ENCODE data around the gene VCX3B. TPM values are rescaled to one million over a fixed set of nuclear protein-coding genes. Genes with fewer than 3 reads are reported as not detected.

Gene VCX3B
- total and polyA plus RNA-seq, 4 donors = 0.08 TPM; not detected in 3

DNA sequence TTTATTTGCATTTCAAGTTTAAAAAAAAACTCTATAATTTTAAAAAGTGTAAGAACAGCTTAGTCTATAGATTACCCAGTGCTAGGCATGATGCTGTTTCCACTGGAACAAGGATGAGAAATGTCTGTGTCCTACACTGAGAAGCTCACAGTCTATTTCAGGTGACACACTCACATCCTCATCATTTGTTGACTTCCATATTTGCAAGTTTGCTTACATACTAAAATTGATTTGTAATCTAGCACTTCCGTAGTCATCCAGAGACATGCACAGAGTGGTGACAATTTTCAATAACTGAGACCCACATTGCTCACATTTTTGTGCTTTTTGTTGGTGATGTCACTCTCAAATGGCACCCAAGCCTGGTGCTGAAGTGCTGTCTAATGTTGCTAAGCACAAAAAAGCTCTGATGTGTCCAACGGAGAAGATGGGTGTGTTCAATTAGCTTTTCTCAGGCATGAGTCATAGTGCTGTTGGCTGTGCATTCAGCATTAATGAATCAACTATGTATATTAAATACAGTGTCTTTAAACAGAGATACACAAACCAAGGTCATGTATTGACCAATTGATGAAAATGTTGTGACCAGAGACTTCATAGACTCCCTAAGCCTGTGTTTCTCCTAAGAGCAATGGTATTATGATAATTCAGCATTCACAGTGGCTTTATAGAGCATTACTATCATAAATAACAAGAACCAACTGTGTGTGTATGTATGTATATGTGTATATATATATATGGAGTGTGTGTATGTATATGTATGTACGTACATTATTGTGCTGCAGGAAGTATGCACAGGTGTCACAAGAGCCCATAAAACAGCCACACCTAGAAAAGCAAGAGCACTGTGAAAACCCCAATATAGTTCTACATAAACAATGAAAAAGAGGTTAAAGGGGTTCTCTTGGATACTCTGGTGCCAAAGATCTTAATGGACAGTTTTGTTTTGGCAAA lies 31.2 kb upstream of the VCX3B start:
- Histone ChIP-seq H3K9ac (ENCODE audit: low read depth in 1 of 2, low read length in 2 of 2) (no peak overlapping the region), H3K9me3 (ENCODE audit: control insufficient read depth in 4 of 4, low read length in 3 of 4) (no peaks in the 10 kb centered on the region), H3K4me3 (ENCODE audit: low read depth in 1 of 3, low read length in 3 of 3) (no peak overlapping the region), H3K36me3 (ENCODE audit: control insufficient read depth in 4 of 4, insufficient read depth in 3 of 4, low read depth in 1 of 4, low read length in 3 of 4) (no peaks in the 10 kb centered on the region), H3K4me1 (ENCODE audit: control insufficient read depth in 4 of 4, insufficient read depth in 4 of 4, low read length in 3 of 4) (no peaks in the 10 kb centered on the region), H3K27ac (ENCODE audit: low read depth in 1 of 2, low read length in 2 of 2) (no peak overlapping the region), H3K27me3 (ENCODE audit: control insufficient read depth in 4 of 4, insufficient read depth in 4 of 4, low read length in 3 of 4) (no peaks in the 10 kb centered on the region)
- 81% methylated on average over 3 of the region's 3 CpGs for whole genome bisulfite sequencing
- no peak for DNase-seq (ENCODE audit: low spot score)
- TF ChIP-seq FOXA2 (IDR thresholded peaks at IDR 0.05) (no peak), HNF4G (IDR thresholded peaks at IDR 0.05) (no peak), TAF1 (conservative IDR thresholded peaks at IDR 0.05) (no peak), EGR1 (IDR thresholded peaks at IDR 0.05; ENCODE audit: low read depth in 2 of 2) (no peak)
- TF ChIP-seq, protein P1, sequence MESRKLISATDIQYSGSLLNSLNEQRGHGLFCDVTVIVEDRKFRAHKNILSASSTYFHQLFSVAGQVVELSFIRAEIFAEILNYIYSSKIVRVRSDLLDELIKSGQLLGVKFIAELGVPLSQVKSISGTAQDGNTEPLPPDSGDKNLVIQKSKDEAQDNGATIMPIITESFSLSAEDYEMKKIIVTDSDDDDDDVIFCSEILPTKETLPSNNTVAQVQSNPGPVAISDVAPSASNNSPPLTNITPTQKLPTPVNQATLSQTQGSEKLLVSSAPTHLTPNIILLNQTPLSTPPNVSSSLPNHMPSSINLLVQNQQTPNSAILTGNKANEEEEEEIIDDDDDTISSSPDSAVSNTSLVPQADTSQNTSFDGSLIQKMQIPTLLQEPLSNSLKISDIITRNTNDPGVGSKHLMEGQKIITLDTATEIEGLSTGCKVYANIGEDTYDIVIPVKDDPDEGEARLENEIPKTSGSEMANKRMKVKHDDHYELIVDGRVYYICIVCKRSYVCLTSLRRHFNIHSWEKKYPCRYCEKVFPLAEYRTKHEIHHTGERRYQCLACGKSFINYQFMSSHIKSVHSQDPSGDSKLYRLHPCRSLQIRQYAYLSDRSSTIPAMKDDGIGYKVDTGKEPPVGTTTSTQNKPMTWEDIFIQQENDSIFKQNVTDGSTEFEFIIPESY (IDR thresholded peaks at IDR 0.05) = no peak
- TF ChIP-seq, protein P2, sequence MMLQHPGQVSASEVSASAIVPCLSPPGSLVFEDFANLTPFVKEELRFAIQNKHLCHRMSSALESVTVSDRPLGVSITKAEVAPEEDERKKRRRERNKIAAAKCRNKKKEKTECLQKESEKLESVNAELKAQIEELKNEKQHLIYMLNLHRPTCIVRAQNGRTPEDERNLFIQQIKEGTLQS (IDR thresholded peaks at IDR 0.05) = no peak
- TF ChIP-seq, protein P3, sequence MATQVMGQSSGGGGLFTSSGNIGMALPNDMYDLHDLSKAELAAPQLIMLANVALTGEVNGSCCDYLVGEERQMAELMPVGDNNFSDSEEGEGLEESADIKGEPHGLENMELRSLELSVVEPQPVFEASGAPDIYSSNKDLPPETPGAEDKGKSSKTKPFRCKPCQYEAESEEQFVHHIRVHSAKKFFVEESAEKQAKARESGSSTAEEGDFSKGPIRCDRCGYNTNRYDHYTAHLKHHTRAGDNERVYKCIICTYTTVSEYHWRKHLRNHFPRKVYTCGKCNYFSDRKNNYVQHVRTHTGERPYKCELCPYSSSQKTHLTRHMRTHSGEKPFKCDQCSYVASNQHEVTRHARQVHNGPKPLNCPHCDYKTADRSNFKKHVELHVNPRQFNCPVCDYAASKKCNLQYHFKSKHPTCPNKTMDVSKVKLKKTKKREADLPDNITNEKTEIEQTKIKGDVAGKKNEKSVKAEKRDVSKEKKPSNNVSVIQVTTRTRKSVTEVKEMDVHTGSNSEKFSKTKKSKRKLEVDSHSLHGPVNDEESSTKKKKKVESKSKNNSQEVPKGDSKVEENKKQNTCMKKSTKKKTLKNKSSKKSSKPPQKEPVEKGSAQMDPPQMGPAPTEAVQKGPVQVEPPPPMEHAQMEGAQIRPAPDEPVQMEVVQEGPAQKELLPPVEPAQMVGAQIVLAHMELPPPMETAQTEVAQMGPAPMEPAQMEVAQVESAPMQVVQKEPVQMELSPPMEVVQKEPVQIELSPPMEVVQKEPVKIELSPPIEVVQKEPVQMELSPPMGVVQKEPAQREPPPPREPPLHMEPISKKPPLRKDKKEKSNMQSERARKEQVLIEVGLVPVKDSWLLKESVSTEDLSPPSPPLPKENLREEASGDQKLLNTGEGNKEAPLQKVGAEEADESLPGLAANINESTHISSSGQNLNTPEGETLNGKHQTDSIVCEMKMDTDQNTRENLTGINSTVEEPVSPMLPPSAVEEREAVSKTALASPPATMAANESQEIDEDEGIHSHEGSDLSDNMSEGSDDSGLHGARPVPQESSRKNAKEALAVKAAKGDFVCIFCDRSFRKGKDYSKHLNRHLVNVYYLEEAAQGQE (IDR thresholded peaks at IDR 0.05) = no peak
- TF ChIP-seq, protein P4, sequence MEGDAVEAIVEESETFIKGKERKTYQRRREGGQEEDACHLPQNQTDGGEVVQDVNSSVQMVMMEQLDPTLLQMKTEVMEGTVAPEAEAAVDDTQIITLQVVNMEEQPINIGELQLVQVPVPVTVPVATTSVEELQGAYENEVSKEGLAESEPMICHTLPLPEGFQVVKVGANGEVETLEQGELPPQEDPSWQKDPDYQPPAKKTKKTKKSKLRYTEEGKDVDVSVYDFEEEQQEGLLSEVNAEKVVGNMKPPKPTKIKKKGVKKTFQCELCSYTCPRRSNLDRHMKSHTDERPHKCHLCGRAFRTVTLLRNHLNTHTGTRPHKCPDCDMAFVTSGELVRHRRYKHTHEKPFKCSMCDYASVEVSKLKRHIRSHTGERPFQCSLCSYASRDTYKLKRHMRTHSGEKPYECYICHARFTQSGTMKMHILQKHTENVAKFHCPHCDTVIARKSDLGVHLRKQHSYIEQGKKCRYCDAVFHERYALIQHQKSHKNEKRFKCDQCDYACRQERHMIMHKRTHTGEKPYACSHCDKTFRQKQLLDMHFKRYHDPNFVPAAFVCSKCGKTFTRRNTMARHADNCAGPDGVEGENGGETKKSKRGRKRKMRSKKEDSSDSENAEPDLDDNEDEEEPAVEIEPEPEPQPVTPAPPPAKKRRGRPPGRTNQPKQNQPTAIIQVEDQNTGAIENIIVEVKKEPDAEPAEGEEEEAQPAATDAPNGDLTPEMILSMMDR (IDR thresholded peaks at IDR 0.05; ENCODE audit: low read depth, low read length, missing input control) = no peak

DNA sequence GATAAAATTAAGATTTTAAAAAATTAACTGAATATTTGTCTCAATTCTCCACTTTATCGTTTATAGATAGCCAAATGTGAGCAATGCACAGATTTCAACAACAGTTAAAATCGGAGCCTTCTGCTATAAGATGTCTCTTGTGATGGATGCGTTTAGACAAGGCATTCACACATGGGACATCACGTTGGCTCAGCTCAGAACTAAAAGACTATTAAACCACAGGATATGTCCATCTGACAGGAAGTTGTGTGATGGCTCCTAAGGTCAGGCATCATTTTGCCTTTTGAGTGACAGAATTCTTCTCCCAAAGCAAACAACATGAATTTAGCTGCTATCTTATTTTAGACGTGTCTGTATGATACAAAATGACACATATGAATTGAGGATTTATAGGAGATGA lies 17.3 kb upstream of the VCX3B start:
- 75% methylated on average over 5 of the region's 5 CpGs for WGBS

More for the DNA sequence above, 17.3 kb upstream of the VCX3B start:
- TF ChIP-seq, protein P3 (IDR thresholded peaks at IDR 0.05) = no peak
- TF ChIP-seq HNF4A (conservative IDR thresholded peaks at IDR 0.05) (no peak), SP1 (IDR thresholded peaks at IDR 0.05) (no peak), RXRA (IDR thresholded peaks at IDR 0.05) (no peak), GABPA (IDR thresholded peaks at IDR 0.05 in 1 of 2, conservative IDR thresholded peaks at IDR 0.05 in 1 of 2) (no peak), EGR1 (IDR thresholded peaks at IDR 0.05; ENCODE audit: low read depth in 2 of 2) (no peak), FOXA2 (IDR thresholded peaks at IDR 0.05) (no peak), YY1 (IDR thresholded peaks at IDR 0.05) (no peak)
- TF ChIP-seq, protein P2 (IDR thresholded peaks at IDR 0.05) = no peak
- TF ChIP-seq, protein P4 (IDR thresholded peaks at IDR 0.05; ENCODE audit: low read depth, low read length, missing input control) = no peak
- Histone ChIP-seq H3K27ac (ENCODE audit: low read depth in 1 of 2, low read length in 2 of 2) (no peak overlapping the region), H3K4me1 (ENCODE audit: control insufficient read depth in 4 of 4, insufficient read depth in 4 of 4, low read length in 3 of 4) (no peaks in the 10 kb centered on the region), H3K36me3 (ENCODE audit: control insufficient read depth in 4 of 4, insufficient read depth in 3 of 4, low read depth in 1 of 4, low read length in 3 of 4) (no peaks in the 10 kb centered on the region), H3K27me3 (ENCODE audit: control insufficient read depth in 4 of 4, insufficient read depth in 4 of 4, low read length in 3 of 4) (no peaks in the 10 kb centered on the region), H3K9ac (ENCODE audit: low read depth in 1 of 2, low read length in 2 of 2) (no peak overlapping the region), H3K4me3 (ENCODE audit: low read depth in 1 of 3, low read length in 3 of 3) (no peak overlapping the region), H3K9me3 (ENCODE audit: control insufficient read depth in 4 of 4, low read length in 3 of 4) (no peaks in the 10 kb centered on the region)
- no peak for DNase-seq (ENCODE audit: low spot score)
